ENCODE results near the gene NPPB.
A peak's percentile ranks its signal among the peaks of the same experiment; 100 is the strongest.

Gene NPPB

DNA sequence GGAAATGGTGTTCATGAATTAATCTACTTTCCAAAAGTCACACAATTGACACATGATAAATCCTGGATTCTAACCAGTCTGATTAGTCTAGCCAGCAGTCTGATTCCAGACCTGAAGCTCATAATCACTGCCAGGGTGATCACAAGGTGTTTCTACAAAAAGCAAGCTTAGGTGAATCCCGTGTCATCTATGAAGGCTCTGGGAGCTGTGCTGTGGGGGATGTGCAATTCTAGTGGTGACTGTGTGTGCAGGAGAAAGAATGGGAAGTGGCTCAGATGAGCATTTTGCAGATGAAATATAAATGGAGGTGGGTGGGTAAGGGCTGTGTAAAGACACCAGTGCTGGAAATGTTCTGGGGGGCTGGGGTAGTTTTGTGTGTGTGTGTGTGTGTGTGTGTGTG lies 1.8 kb upstream of the NPPB start:
- TF ChIP-seq, protein P1, sequence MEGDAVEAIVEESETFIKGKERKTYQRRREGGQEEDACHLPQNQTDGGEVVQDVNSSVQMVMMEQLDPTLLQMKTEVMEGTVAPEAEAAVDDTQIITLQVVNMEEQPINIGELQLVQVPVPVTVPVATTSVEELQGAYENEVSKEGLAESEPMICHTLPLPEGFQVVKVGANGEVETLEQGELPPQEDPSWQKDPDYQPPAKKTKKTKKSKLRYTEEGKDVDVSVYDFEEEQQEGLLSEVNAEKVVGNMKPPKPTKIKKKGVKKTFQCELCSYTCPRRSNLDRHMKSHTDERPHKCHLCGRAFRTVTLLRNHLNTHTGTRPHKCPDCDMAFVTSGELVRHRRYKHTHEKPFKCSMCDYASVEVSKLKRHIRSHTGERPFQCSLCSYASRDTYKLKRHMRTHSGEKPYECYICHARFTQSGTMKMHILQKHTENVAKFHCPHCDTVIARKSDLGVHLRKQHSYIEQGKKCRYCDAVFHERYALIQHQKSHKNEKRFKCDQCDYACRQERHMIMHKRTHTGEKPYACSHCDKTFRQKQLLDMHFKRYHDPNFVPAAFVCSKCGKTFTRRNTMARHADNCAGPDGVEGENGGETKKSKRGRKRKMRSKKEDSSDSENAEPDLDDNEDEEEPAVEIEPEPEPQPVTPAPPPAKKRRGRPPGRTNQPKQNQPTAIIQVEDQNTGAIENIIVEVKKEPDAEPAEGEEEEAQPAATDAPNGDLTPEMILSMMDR (IDR thresholded peaks at IDR 0.05; ENCODE audit: extremely low read depth, missing control alignments) = no peak
- DNase-seq (ENCODE audit: low spot score) = no peak

DNA sequence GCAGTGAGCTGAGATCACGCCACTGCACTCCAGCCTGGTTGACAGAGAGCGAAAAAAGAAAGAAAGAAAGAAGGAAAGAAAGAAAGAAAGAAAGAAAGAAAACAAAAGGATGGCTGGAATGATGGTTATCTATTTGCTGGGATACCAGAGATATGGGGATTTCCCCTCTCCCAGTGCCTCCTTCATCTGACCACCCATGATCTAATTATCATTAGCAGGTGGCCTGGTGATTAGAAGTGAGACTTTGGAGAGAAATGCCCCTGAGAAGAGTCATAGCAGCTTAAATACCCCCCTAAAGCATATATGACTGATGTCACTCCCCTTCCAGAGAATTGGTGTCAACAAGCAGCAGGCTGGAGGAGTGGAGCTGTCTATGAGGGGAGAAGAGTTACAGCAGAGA lies 1.3 kb upstream of the NPPB start:
- no peak for DNase-seq (ENCODE audit: low spot score)
- TF ChIP-seq, protein P1 (IDR thresholded peaks at IDR 0.05; ENCODE audit: extremely low read depth, missing control alignments) = no peak

DNA sequence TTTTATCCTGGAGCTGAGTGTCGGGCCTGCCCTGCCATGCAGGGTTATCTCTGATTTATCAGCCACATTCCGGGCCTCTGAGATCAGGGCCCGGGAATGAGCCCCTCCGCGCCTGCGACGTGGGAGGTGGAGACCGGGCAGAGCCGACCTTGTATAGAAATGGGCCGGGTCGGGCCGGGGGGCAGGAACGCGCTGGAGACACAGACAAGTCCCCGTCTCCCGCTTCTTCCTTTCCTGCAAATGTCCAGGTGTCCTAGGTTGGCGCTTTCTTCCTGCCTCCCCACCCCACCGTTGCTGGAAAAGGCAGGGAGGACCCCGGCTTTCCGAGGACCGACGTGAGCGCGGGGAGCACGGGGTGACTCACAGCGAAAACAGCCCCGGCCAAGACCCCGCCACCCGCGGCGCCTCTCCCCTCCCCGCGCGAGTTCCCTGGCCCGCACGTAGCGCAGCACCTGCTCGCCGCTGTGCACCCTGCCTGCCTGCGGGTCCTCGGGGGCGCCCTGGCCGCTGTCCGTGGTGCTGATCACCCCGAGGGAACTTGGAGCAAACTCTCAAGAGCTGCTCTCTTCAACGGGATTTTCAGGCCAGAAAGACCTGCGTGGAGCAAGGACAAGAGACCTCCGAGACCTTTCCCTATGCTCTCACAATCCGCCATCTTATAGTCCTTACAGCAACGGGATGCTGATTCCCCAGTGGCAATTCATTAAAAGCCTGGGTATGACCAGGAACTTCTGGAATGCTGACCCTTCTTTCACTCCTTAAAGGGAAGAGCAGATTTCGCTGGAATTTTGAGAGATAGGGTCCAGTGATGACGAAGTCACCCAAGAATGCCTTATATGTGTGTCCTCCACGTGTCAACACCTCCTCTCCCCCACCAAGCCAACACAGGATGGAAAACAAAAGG lies 475 bp upstream of the NPPB start:
- TF ChIP-seq, protein P1 (IDR thresholded peaks at IDR 0.05; ENCODE audit: extremely low read depth, missing control alignments) = no peak
- DNase-seq (ENCODE audit: low spot score) = peak; percentile 83

DNA sequence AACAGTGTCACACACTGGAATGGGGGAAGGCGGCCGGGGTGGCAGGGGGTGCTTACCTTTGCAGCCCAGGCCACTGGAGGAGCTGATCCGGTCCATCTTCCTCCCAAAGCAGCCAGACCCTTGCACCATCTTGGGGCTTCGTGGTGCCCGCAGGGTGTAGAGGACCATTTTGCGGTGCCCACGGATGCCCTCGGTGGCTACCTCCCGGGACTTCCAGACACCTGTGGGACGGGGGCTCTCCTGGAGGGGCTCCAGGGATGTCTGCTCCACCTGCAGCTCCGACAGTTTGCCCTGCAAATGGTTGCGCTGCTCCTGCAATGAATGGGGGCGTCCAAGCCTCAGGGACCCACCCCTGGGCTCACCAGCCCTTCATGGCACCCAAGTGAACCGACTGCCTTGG lies 587 bp downstream of the NPPB start:
- DNase-seq (ENCODE audit: low spot score) = no peak
- TF ChIP-seq, protein P1 (IDR thresholded peaks at IDR 0.05; ENCODE audit: extremely low read depth, missing control alignments) = no peak

DNA sequence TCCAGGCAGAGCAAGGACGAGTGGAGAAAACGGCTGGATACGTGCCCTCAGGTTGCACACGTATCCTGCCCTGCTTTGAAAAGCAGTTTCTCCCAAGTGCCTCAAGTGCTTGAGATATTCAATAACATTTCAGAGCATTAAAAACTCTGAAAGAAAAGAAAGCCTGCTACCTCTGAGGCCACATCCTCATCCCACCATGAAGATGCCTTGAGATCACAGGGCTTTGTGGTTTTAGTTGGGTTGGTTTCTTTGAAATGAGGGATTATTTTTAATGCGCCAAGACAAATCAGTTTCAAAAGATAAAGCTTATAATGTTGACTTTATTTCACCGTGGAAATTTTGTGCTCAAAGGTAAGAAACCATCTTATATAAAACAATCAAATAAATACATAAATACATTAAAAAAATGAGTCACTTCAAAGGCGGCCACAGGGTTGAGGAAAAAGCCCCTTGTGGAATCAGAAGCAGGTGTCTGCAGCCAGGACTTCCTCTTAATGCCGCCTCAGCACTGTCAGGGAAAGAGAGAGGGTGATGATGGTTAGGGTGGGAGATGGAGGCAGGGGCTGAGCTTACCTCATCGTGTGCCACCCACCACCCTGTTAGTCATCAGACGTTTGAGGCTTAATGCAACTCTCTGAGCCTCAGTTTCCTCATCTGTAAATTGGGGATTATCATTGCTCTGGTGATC lies 1.4 kb downstream of the NPPB start:
- TF ChIP-seq, protein P1 (IDR thresholded peaks at IDR 0.05; ENCODE audit: extremely low read depth, missing control alignments) = no peak
- no peak for DNase-seq (ENCODE audit: low spot score)

DNA sequence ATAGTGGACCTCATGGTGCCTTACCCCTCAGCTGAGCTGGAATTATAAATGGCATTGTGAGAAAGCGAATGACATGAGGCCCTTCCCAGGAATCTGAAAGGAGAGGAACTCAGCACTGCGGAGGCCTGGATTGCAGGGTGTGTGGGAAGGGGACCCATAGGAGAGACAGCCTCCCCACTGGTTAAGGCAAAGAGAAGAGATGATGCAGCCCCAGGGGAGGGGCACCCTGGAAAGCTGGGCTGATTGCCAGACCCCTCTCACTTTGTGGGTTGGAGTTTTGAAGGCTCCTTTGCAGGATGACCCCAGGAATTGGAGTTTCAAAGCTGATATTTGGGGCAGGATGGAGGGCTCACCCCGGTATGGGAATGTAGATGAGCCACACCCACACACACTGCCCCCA lies 2.0 kb downstream of the NPPB start:
- no peak for DNase-seq (ENCODE audit: low spot score)
- TF ChIP-seq, protein P1 (IDR thresholded peaks at IDR 0.05; ENCODE audit: extremely low read depth, missing control alignments) = no peak

DNA sequence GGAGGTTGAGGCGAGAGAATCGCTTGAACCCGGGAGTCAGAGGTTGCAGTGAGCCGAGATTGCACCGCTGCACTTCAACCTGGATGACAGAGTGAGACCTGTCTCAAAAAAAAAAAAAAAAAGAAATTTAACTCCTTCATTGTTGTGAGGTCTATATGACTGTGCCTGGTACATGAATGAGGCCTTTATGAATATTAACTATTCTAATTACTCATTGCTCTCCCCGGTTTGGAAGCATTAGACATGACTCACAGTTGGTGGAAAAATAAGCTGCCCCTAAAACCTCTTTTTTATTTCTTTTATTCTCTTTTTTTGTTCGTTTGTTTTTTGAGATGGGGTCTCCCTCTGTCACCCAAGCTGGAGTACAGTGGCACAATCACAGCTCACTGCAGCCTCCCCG lies 3.3 kb downstream of the NPPB start:
- DNase-seq (ENCODE audit: low spot score) = no peak

More for the DNA sequence above, 3.3 kb downstream of the NPPB start:
- TF ChIP-seq, protein P1 (IDR thresholded peaks at IDR 0.05; ENCODE audit: extremely low read depth, missing control alignments) = no peak

Data from GM20000 (cell line).